SIG-M5 (cell line): Measurements from ENCODE around the gene PGS1.

ENCODE experiments used
- DNase-seq: peaks from one replicate; lab custom pipeline; 2025; lab: John Stamatoyannopoulos, UW

Gene PGS1

GRCh38 chr17:78411241-78411857 lies 32.9 kb downstream of the PGS1 start:
- no peak for DNase-seq

GRCh38 chr17:78412403-78412802 lies 34.0 kb downstream of the PGS1 start:
- DNase-seq: no peak

GRCh38 chr17:78414178-78415162 lies 36.0 kb downstream of the PGS1 start:
- no peak for DNase-seq

- no peak for DNase-seq
These were observed 37.6 kb downstream of the PGS1 start for GRCh38 chr17:78415821-78416711.

DNA sequence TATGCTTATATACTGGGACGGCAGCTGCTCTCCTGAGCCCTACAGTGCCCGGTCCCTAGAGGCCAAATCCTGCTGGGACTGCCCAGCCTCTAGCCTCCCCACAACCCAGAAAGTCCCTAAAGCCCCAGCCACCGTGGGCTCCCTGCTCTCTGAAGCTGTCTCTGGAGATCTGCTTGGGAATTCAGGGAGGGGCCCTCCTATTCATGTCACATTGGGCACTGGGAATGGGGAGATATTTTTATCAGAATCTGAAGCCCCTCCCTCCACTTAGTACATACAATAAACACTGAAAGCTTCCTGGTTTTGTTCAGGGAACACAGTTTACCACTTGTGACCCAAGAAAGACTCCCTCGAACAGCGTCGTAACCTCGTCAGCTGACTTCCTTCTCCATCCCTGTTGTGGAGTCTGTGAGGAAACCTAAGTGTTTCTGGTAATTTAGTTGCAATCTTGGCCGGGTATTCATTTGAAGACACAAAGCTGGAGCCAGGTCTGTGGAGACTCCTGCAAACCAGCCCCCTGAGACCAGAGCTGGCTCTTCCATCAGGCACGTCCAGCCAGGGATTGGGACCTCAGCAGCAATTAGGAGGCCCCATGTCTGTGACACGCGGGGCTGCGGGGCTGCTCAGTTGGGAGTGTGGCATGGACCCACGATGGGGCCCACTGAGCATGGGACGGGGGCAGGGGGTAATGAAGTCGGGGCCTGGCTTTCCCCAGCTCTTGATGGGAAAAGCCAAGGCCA lies 38.5 kb downstream of the PGS1 start:
- DNase-seq: no peak

GRCh38 chr17:78417531-78417909 lies 39.1 kb downstream of the PGS1 start:
- DNase-seq: no peak

DNA sequence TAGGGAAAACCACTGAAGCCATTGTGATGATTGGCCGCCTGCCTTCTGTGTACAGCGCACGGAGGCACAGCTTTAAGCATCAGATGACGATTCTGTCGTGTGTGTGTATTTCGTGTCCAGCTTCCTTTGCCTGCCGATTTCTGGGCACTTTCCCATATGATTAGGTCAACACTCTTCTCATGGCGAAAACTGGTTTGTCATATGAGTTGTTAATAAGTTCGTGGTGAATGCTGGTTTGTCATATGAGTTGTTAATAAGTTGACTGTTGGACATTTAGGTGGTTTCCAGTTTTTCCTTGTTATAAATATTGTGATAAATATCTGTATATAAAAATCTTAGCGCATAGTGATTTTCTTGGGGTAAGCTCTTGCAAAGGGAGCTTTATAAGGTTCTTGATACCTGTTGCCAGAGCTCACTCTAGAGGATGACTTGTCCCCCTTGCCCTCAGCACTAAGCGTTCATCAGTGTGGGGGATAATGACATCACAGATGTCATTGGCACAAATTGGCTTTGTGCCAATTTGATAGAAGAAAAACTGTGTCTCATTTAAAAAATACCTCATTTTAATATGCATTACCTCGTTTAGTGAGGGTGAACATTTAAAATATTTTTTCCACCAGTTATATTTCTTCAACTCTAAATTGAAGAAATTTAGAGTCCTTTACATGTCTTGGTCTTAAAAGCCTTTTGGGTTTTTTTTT lies 40.0 kb downstream of the PGS1 start:
- DNase-seq: no peak

- DNase-seq: no peak
These were observed 41.7 kb downstream of the PGS1 start for GRCh38 chr17:78419970-78420815.

DNA sequence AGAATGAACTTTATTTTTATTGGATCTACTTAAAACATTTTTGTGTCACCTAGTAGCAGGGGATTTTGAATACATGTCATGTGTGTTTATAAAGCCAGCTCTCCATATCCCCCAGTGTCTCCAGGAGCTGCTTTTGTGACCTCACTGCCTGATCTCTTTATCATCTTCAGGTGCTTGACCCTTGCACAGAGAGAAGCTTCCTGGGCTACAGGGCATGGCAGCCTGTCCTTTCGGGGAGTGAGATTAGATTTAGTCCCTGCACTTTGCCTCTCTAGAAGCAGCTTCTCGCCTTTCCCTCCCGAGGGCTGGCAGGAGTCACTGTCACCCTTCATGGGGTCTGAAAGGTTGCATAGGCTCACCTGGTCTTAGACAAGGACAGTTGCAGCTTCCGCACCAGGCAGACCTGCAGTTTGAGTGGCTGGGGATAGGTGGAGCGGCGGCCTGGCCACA lies 42.7 kb downstream of the PGS1 start:
- no peak for DNase-seq

GRCh38 chr17:78421534-78422266 lies 43.3 kb downstream of the PGS1 start:
- DNase-seq: no peak

DNA sequence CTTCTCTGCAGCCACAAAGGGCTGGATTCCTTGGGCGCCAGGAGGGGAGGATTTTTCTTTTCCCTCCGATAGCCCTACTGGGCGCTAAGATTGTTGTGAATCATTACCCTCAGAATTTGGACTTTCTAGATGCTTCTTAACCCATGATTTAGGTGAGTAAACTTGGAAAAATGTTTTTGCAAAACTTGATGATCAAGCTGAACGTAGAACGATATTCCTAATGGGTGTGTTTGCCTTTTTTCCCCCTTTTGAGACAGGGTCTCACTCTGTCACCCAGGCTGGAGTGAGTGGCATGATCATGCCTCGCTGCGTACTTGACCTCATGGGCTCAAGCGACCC lies 43.8 kb downstream of the PGS1 start:
- no peak for DNase-seq

DNA sequence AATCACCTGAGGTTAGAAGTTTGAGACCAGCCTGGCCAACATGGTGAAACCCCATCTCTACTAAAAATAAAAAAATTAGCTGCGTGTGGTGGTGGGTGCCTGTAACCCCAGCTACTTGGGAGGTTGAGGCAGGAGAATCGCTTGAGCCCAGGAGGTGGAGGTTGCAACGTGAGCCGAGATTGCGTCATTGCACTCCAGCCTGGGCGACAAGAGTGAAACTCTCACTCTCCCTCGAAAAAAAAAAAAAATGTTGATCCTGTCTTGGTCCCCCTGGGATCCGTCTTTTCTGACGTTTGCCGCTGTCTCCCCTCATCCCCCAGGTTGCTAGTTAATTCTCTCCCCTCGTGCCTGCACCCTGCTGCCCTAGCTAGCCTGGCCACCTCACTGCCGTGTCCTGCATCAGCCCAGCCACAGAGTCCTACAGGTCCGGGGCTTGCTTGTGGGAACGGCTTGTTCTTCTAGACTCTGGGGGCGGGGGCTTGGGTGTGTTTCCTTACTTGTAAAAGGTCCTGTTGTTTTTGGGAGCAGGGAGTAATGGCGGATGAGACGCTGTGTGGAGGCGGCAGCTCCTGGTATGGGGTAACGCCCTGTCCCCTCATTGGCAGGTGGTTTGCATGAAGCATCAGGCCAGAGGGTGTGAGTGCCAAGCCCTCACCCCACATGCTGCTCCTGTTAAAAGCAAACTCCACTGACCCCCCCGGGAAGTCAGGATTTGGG lies 44.6 kb downstream of the PGS1 start:
- DNase-seq: no peak

DNA sequence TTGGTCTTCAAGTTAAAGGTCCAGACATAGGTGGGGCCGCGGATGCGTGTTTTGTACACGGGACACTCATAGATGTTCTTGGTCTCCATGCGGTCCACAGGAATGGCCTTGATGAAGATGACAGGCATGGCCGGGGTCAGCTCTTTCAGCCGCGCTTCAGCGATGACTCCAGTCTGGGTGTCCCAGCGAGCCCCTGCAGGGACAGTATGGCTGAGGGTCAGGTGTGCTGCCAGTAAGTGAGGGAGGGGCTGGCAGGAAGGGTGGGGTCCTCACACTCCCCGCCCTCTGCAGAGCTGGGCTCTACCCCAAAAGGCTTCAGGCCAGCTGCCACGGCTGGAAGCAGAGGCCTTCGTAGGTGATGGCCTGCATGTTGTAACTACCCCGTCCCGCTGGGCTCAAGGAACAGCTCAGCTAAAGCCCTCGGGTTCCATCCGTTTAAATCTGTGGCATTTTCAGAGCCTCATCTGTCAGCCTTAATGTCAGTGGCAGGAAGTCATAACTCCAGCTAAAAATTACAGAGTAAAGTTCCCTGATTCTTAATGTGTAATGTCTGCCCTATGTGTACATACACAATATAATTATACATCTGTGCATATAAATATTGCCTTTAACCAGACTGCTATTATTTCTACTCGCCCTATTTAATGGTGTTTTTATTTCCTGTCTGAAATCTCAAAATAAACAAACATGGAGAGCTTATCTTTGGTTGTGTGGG lies 45.7 kb downstream of the PGS1 start:
- DNase-seq: no peak

GRCh38 chr17:78425429-78425828 lies 47.0 kb downstream of the PGS1 start:
- no peak for DNase-seq

- no peak for DNase-seq
These were observed 47.9 kb downstream of the PGS1 start for GRCh38 chr17:78426293-78426879.

DNA sequence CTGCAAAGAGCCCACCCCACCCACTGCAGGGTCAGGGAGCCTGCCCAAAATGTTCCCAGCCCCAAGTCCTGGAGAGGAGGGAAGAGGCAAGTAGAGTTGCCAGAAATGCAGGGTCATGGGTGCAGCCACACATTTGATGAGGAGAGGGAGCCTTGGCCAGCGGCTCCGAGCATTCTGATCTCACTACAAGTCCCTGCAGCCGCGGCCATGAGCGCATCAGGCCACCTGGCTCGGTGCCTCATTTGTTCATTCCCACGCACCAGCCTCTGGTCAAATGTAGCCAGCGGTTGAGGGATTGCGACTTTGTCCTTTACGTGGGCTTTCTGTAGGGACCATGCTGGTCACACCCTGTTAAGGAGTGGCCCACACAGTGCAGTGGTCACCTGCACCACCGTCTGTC lies 48.7 kb downstream of the PGS1 start:
- no peak for DNase-seq

DNA sequence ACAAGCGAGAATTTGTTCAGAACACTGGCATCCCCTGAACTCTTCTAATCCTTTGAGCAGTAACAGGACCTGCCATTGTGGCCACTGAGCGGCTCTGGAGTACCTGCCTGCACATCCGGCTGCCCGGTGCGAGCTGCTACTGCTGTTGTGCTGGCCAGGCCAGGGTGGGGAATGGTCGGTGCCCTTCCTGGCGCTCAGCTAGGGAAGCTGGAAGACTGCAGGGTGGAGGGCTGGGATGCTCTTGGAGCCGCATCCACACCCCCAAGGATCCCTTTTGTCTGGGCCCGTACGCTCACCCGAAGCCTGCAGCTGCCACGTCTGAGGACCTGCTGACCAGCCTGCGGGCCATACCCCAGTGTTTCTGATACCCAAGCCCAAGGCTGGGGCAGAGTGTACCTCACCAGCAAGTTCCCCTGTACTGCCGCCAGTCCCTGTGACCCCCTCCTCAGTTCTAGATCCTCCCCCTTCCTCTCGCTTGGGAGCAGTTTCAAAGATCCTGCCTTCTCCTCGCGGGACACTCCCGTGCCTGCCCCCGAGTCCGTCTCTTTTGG lies 49.7 kb downstream of the PGS1 start:
- no peak for DNase-seq
